Airway epithelial cell (primary cell): ENCODE measurements around the gene AQP12A. TPM values are rescaled to one million over a fixed set of nuclear protein-coding genes. Genes with fewer than 3 reads are reported as not detected.

ENCODE experiments used
- total RNA-seq: library from RNA; depleted of rRNA; stranded (reverse); fragments of >200 nt; gene quantifications from 2 replicates; pipeline ENCODE4 v1.2.3, GENCODE V29; 2015

AQP12A gene, protein sequence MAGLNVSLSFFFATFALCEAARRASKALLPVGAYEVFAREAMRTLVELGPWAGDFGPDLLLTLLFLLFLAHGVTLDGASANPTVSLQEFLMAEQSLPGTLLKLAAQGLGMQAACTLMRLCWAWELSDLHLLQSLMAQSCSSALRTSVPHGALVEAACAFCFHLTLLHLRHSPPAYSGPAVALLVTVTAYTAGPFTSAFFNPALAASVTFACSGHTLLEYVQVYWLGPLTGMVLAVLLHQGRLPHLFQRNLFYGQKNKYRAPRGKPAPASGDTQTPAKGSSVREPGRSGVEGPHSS
- total RNA-seq: not detected in 2 replicates

GRCh38 chr2:240691631-240692420 is at the start of gene AQP12A:
AQP12A (plus strand) TSS chr2:240691866; CDS start chr2:240691914, 48 bp downstream.

GRCh38 chr2:240682431-240683224 is 9.0 kb upstream of the AQP12A start, which contains the start of gene AQP12B:
AQP12B (minus strand) TSS chr2:240682885; CDS start chr2:240682837, 48 bp downstream.

Other genes with a start within 250 kb of the AQP12A start
- gene ANKMY1, start 133.9 kb upstream of the AQP12A start, total RNA-seq: 5.9 and 6.9 TPM in 2 replicates
- gene DUSP28, start 131.5 kb upstream of the AQP12A start, total RNA-seq: 3.7 TPM in 2 replicates
- gene RNPEPL1, start 123.4 kb upstream of the AQP12A start, total RNA-seq: 31.4 and 35.1 TPM in 2 replicates
- gene CAPN10, start 105.1 kb upstream of the AQP12A start, total RNA-seq: 18.1 and 25.5 TPM in 2 replicates
- gene GPR35, start 66.4 kb upstream of the AQP12A start, total RNA-seq: 0.28 TPM in 1 of 2 replicates, not detected in the other
- gene AQP12B, start 9.0 kb upstream of the AQP12A start, total RNA-seq: not detected in 2 replicates
- gene KIF1A, start 128.4 kb downstream of the AQP12A start, total RNA-seq: not detected in 2 replicates
- not detected in 2 replicates for gene AGXT, start 177.0 kb downstream of the AQP12A start, total RNA-seq
- 15.4 and 20.7 TPM in 2 replicates for gene MAB21L4, start 204.3 kb downstream of the AQP12A start, total RNA-seq
- not detected in 2 replicates for gene CROCC2, start 214.5 kb downstream of the AQP12A start, total RNA-seq